Bronchus fibroblast of lung (primary cell): ENCODE data around the gene PTH1R. TPM values are rescaled to one million over a fixed set of nuclear protein-coding genes. Genes with fewer than 3 reads are reported as not detected.

ENCODE experiments used
- total RNA-seq: library from RNA; depleted of rRNA; stranded (reverse); fragments of >200 nt; gene quantifications from 2 replicates; pipeline ENCODE4 v1.2.3, GENCODE V29; 2015

Gene PTH1R
- 0.34 and 0.59 TPM in 2 replicates for total RNA-seq

DNA sequence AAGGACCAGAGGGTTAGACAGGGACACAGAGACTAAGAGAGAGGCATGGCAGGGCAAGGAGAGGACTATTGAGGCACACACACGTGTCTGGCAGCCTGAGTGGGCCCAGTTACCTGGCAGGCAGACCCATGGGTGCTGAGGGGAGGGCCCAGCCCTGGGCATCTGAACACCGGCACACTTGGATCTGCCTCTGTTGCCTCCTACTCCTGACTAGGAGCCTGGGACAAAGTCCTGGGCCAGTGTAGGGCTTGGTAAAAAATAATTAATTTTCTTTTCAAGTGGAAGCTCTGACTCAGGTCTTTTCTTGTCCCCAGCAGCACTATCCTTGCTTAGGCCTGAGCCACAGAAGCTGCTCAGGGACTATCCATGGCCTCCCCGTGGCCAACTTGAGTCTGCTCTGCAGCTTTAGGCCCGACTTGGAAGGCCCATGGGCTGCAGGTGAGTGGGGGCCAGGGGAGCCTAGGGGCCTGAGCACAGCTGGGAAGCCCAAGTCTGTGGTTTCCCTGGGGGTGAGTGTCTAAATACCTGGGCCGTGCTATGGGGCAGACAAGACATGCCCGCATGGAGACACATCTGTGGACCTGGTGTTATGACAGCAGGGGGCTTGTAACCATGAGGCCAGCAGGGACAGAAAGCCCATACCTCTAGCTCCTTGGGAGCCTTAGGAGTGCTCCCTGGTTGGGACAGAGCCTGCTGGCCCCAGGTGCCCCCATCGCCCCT, at the start of gene PTH1R:
PTH1R (plus strand) TSS at position 316 of the 720 bp plus-strand sequence. CDS start 5,839 bp downstream, outside the sequence.

DNA sequence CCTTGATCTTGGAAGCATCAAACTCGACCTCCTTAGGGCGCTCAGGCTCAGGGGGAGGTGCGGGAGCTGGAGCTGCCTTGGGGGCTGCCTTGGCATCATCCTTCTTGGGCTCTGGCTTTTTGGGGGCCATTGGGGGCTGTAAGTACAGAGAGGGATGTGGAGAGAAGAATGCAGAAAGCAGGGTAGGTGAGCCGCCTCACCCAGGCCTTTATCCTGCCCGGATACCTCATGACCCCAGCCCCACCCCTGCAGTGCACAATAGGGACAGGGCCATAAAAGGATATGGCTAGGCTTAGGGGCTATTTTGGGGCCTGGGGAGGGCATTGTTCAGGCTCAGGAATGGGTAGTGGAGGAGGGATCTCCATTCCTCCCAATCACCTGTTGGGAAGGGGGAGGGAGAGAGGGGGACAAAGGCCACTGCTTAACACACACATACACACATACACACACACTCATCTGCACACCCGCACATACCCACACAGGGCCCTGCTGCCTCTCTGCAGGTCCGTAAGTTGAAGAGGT, 14.2 kb upstream of the PTH1R start, which contains the start of gene MYL3:
MYL3 (minus strand) TSS at position 184 of the 522 bp plus-strand sequence; CDS start at position 130, 54 bp downstream.

Other genes starting within 250 kb of the PTH1R start
- 0.15 and 0.17 TPM in 2 replicates for gene ALS2CL, start 184.0 kb upstream of the PTH1R start, total RNA-seq
- gene TMIE, start 176.3 kb upstream of the PTH1R start, total RNA-seq = not detected in 2 replicates
- gene PRSS50, start 159.9 kb upstream of the PTH1R start, total RNA-seq = not detected in 2 replicates
- gene MYL3, start 14.3 kb upstream of the PTH1R start, total RNA-seq = not detected in 2 replicates
- gene CCDC12, start 99.0 kb downstream of the PTH1R start, total RNA-seq = 24.7 and 35.8 TPM in 2 replicates
- 6.4 TPM in 2 replicates for gene NBEAL2, start 101.9 kb downstream of the PTH1R start, total RNA-seq